GM21737 (cell line): ENCODE results near the gene ALAS1.

Experiments used
- ATAC-seq: cut with Tn5 transposase; IDR thresholded peaks from one replicate; pipeline ENCODE4 v1.9.1; 2021; ENCODE audit warnings: mild to moderate bottlenecking, moderate library complexity; ENCODE audit not compliant: unreplicated experiment

ALAS1 gene

GRCh38 chr3:52218937-52219650, 21.1 kb downstream of the ALAS1 start:
- ATAC-seq = no peak

GRCh38 chr3:52220380-52221026, 22.5 kb downstream of the ALAS1 start:
- no peak for ATAC-seq

- ATAC-seq = no peak
Observed at GRCh38 chr3:52221141-52221562, 23.2 kb downstream of the ALAS1 start.

- ATAC-seq = no peak
Observed at GRCh38 chr3:52221563-52222318, 23.8 kb downstream of the ALAS1 start.

GRCh38 chr3:52222319-52223221, 24.6 kb downstream of the ALAS1 start:
- no peak for ATAC-seq

- no peak for ATAC-seq
Observed at GRCh38 chr3:52223449-52224408, 25.8 kb downstream of the ALAS1 start.

- ATAC-seq = peak; percentile 67
Observed at GRCh38 chr3:52225452-52226228, 27.7 kb downstream of the ALAS1 start, which contains the start of gene TLR9. Gene TLR9, minus strand, starts transcription at chr3:52225645. Its CDS starts 116 bp downstream, at chr3:52225529.

- ATAC-seq = peak; percentile 6
Observed at GRCh38 chr3:52226229-52226817, 28.4 kb downstream of the ALAS1 start.

- no peak for ATAC-seq
Observed at GRCh38 chr3:52227117-52227516, 29.2 kb downstream of the ALAS1 start.

- ATAC-seq = no peak
Observed at GRCh38 chr3:52227766-52228165, 29.8 kb downstream of the ALAS1 start.

- no peak for ATAC-seq
Observed at GRCh38 chr3:52228266-52228665, 30.3 kb downstream of the ALAS1 start.

- no peak for ATAC-seq
Observed at GRCh38 chr3:52228751-52229291, 30.9 kb downstream of the ALAS1 start.

- no peak for ATAC-seq
Observed at GRCh38 chr3:52229656-52230055, 31.7 kb downstream of the ALAS1 start.

- no peak for ATAC-seq
Observed at GRCh38 chr3:52230461-52230860, 32.5 kb downstream of the ALAS1 start.

GRCh38 chr3:52230889-52231499, 33.0 kb downstream of the ALAS1 start:
- no peak for ATAC-seq

- ATAC-seq = peak; percentile 52
Observed at GRCh38 chr3:52231502-52232278, 33.7 kb downstream of the ALAS1 start.
